PC-3 (cell line): ENCODE measurements around the gene ROCK2.

Experiments
- CTCF ChIP-seq: fragments of 300-600 bp; sonication (generic); conservative IDR thresholded peaks from 2 replicates; pipeline ENCODE4 v1.5.1; 2017; ENCODE audit warnings: antibody characterized with exemption, low read depth, mild to moderate bottlenecking, low read length
- EZH2 ChIP-seq: fragments of 300-600 bp; sonication (generic); IDR thresholded peaks from one replicate; pipeline ENCODE4 v1.6.1; 2017; ENCODE audit warnings: antibody characterized with exemption, mild to moderate bottlenecking, low read length; ENCODE audit not compliant: unreplicated experiment
- EZH2phosphoT487 ChIP-seq: fragments of 300-600 bp; sonication (generic); IDR thresholded peaks from 2 replicates; pipeline ENCODE4 v1.6.1; 2018; ENCODE audit warnings: mild to moderate bottlenecking, antibody characterized with exemption, low read length, borderline replicate concordance

DNA sequence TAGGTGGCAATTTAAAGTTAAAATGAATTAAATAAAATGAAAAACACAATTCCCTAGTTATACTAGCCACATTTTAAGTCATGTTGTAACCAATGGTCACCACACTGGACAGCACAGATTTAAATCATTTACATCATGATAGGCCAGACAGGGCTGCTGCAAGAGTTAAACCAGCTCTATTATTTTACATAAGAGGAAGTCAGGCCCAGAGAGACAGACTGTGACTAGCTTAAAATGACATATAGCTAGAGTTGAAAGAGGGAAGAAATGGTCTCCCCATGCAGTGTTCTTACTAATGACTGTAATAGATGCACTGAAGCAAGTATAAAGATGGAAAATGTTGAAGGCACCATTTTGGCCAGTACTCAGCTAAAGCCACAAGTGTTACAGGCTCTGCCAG is 119.5 kb downstream of the ROCK2 start:
- no peak for TF ChIP-seq CTCF
- no peak for TF ChIP-seq EZH2phosphoT487
- no peak for TF ChIP-seq EZH2
